Fibroblast of skin of back (primary cell): ENCODE measurements around the gene ASCL3. TPM values are rescaled to one million over a fixed set of nuclear protein-coding genes. Genes with fewer than 3 reads are reported as not detected.
A peak's percentile ranks its signal among the peaks of the same experiment; 100 is the strongest.
"Not testable (repeated sequence)": the region's sequence is repeated elsewhere in the genome, so short reads cannot be mapped to it uniquely, and the experiment has no call there.

Experiments used
- DNase-seq: peaks from one replicate; pipeline ENCODE4 v3.0.0-alpha.2; 2013
- polyA plus RNA-seq, 2 experiments: library from polyadenylated mRNA; unstranded; fragments of 120-200 nt; gene quantifications; one replicate each; pipeline ENCODE4 v1.2.1, GENCODE V29; 2013; ENCODE audit not compliant: insufficient read length in 2 of 2

Gene ASCL3, protein sequence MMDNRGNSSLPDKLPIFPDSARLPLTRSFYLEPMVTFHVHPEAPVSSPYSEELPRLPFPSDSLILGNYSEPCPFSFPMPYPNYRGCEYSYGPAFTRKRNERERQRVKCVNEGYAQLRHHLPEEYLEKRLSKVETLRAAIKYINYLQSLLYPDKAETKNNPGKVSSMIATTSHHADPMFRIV
- not detected for polyA plus RNA-seq (2013, experiment 1 of 2; ENCODE audit: insufficient read length)
- not detected for polyA plus RNA-seq (2013, experiment 2 of 2; ENCODE audit: insufficient read length)

- no peak for DNase-seq
Measured at GRCh38 chr11:8942518-8943066, at the start of gene ASCL3. Gene ASCL3, minus strand, starts transcription at chr11:8943016. Its CDS starts 4,855 bp downstream, at chr11:8938161.

DNA sequence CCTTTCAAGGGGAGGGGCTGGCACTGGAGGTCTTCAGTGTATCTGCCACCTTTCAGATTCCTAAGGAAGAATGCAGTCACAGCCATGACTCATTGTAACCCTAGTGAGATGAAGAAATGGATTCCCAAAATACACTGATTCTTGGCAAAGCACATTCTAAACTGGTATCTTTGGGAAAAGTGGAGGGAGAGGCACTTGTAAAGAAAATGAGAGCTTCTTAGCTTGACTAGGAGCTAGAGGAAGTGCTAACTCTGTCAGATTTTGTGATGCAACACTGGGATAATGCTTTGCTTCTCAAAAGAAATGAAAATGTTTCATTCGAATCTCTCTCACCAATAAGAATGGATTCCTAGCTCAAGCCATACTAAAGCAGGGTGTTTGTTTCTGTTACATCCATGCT lies 46.6 kb upstream of the ASCL3 start:
- DNase-seq, result peak; percentile 65

DNA sequence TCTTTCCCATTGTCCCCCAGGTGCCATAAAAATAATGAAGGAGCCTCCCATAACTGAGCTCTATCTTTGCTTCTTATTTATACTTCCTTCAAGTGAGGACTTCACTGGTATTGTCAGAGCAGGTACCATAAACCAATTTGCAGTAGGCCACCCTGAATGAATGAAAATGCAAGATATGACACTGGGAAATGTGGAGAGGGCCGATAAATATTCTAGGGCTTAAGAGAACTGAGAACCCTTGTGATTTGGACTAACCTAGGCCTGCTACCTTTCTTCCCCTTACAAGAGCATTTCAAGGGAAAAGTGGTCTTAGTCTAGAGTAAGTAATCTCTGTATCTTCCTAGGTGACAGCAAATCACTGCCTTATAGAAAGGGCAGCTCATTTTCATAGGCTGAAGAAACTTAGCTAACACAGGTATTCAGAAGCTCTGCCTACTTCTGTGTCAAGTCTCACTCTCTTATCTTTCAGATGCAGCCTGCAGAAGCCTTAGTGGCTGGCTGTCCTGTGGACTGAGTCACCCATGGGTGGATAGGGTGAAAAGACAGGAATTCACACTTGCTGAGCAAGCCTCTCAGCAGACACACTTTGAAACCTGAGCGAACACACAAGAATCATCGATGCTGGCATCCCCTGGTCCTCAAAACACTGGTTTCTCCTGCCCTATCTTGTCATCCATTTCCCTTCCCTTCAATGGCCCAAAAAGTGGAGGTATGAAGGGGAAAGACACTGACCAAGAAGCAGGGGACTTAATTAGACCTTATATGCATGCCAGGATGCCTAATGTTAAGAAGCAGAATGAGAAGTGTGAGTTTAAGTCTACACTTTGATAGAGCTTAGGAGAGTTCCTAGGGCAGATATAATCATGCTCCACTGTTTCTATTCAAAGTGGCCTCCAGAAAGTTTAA lies 45.8 kb upstream of the ASCL3 start:
- peak; percentile 60 for DNase-seq

DNA sequence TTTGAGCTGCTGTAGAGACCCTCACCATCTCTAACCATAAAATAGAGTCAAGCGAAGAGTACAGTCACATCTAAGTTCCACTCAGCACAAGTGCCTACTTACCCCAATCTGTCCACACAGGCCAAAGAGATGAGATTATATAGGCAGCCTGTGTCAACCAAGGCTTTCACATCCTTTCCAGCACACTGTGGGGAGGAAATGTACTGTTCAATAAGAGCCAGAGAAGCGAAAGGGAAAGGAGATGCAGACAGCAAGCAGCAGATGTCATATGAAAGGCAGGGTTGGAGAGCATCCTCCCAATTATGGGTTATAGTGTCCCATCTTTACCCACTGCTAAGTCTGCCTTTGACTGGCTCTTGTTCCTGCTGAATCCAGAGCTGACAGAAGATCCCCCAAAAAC lies 44.6 kb upstream of the ASCL3 start:
- DNase-seq, result no peak

DNA sequence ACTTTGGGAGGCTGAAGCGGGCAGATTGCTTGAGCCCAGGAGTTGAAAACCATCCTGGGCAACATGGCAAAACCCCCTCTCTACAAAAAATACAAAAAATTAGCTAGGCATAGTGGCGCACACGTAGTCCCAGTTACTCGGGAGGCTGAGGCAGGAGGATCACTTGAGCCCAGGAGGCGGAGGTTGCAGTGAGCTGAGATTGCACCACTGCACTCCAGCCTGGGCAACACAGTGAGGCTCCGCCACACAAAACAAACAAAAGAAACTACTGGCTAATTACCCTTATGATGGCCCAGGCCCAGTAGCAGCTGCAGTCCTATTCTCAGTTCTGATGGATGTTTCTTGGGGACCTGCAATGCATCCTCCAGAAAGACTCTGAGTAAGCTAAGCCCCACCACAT lies 44.0 kb upstream of the ASCL3 start:
- DNase-seq, result not testable (repeated sequence)

GRCh38 chr11:8985462-8985861 lies 42.6 kb upstream of the ASCL3 start:
- DNase-seq, result no peak

- DNase-seq, result no peak
Measured at GRCh38 chr11:8983552-8983951, 40.7 kb upstream of the ASCL3 start.

DNA sequence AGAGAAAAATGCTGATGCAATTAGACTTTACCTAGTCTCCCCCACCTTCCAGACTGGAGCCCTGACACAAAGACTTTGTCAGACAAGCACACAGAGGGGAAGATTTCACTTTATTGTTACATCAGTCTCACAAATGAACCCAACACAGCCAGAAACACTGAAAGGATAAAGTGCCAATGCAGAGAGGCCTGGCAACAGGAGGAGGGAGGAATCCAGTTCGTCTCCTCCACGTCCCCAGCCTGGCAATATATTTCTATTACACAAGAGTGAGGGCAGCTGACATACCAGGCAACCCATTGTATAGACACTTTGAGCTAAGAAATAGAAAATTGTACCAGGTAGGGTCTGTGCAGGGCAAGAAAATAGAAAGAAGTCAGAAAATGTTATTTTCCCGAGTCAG lies 37.7 kb upstream of the ASCL3 start:
- no peak for DNase-seq

- not testable (repeated sequence) for DNase-seq
Measured at GRCh38 chr11:8979365-8979764, 36.5 kb upstream of the ASCL3 start.

DNA sequence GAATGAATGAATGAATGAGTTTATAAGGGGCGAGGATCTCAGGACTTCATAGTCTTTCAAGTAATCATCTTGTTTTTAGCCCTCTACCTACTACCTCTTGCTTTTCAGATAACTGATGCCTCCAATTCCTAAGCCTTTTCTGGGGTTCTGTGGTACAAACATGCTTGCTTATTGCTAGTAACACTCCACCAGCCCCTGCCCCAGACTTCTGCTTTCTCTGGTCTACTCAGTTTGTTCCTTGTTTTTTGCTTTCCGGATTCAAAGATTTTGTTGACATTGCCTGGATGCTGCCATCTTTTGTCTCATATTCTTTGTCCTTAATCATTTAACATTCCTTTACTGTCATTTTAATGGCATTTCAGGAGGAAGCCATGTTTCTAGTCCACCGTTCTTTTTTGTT lies 30.3 kb upstream of the ASCL3 start:
- DNase-seq, result peak; percentile 35

DNA sequence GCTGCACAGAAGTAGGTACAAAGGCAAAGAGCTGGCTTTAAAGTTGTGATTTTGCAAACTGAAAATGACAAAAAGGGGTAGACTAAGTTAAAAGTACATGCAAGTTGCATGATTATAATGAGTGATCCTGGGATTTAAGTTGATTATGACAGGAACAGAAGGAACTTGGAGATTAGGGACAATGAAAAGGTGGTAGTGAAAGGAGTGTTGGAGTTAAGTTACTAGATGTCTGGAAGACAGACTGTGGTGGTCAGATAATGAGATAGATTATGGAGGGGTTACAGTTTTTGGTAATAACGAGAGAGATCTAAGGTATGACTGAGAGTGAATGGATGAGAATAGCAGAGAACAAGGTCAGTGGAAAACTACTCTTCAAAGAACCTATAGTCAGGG lies 29.1 kb upstream of the ASCL3 start:
- no peak for DNase-seq

- DNase-seq, result no peak
Measured at GRCh38 chr11:8971196-8971923, 28.5 kb upstream of the ASCL3 start.

DNA sequence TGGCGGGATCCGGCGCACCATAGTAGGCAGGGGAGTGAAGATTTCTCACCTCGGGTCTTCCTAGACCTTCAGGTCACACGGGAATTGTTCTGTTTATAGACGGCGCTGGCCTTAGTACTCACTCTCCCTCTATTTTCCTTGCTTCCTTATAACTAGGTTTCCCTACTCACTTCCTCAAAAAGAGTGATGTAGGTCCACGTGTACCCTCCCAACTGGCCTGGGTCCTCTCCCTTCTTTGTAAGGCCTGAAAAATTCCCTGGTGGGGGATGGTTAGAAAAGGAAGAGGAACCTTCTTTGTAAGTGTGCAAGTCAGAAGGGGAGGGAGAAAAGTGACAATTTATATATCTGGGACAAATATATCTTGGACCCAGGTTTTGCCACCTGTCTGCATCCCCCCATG lies 24.4 kb upstream of the ASCL3 start:
- no peak for DNase-seq

DNA sequence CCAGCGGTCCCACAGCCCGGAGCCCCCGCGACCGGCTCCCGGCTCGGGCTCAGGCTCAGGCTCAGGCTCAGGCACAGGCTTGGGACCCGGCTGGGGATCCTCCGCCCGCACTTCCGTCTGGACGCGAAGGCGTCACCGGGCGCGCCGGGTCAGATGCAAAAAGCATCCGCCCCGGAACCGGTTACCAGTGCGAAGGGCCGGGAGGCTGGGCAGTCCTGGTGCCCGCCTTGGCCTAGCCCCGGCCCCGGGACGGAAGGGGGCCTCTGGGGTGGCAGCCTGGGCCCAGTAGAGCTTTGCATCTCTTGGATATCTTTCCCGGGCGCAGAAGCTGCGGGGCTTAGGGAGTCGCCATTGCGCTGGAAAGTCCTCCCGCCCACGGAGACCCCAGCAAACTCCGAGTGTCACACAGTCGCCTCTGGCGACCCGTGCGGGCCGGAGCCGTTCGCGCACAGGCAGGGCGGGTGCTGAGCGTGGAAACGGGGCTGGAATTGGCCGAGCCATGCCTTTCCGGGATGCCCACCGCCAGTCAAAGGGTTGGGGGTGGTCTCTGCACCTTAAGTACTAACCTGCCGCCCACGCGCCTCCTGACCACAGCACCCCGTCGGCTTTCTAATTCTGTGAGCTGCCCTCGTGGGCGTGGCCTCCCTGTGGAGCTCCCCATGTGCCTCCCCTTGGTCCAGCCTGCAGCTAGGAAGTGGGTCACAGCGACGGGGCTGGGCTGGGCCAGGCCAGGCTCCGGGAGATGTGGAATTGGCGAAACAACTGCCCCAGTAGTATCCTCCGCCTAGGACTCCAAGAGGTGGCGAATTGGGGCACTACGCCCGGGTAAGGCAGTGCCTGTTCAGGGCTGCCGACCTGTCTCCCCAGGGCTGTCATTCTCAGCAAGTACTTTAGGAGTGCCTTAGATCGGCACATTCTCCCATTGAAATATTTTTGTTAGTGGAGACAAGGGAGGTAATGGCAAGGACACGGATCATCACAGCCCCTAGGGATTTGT lies 21.8 kb upstream of the ASCL3 start, which contains the start of gene TMEM9B:
Gene TMEM9B (minus strand): TSS at position 119 of the 997 bp plus-strand sequence. CDS start 129 bp downstream, outside the sequence.
- DNase-seq, result peak; percentile 89

DNA sequence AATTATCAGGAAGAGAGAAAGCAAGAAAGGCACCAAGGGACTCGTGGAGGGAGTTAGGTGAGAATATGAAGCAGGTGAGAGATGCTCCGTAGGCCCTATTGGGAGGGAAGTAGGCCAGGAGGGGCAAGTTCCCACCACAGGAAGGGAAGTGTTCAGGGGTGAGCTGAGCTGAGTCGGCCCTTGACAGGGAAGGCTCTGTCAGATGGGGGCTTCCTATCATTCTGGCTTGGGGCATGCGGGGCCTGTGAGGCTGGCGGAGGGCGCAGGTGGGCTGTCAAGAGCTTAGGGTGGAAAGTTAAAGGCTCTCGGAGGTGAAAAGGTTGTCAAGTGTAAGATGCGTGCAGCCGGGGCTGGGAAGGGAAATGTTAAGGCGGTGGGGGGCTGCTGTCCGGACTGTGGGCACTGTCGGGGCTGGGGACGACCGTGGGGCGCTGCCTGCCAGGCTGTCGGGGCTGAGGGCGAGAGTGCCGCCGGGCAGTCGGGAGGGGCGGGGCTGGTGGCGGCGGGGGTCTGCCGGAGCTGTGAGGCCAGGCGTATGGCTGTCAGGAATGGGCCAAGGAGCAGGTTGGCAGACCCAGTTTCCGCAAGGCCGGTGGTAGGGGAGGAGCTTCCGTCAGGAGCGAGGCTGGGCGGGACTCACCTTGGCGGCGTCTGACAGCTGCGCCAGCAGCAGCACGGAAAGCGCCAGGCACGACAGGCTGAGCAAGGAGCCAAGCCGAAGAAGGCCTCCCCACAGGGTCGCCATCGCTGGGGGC lies 20.9 kb upstream of the ASCL3 start:
- no peak for DNase-seq

DNA sequence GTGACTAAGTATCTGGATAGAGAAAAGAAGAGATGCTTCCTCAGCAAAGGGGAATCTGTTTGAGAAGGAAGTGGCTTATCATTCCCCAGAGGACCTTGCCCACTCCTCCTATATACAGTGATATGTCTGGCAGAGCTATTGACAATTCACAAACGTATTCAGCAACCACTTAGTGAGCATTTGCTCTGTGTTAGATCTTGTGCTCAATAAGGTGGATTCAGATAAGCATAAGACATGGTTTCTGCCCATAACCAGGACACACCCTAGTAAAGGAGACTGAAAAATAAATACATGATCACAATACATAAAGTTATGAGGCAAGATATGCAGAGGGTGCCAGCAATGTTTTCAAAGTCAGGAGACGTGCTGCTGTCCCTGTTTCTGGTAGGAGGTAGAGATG lies 20.0 kb upstream of the ASCL3 start:
- no peak for DNase-seq

DNA sequence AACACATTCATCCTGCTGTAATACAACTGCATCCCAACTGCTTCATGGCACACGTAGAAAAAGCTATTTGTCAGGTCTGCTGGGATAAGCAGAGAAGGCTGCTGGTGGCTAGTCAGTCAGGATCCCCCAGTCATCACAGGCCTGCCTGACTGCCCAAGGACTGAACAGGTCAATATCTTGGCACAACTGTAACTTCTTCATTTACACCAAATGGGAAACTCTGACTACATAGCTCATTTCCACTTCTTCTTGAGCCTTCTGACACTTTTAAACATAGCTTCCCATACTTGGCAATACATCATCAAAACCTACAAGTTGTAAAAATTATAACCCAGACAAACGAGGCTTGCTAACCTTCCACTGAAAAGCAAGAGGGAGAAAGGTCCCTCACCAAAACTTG lies 18.6 kb upstream of the ASCL3 start:
- no peak for DNase-seq

GRCh38 chr11:8959546-8960166 lies 16.8 kb upstream of the ASCL3 start:
- DNase-seq, result peak; percentile 82

GRCh38 chr11:8956860-8957259 lies 14.0 kb upstream of the ASCL3 start:
- DNase-seq, result no peak

DNA sequence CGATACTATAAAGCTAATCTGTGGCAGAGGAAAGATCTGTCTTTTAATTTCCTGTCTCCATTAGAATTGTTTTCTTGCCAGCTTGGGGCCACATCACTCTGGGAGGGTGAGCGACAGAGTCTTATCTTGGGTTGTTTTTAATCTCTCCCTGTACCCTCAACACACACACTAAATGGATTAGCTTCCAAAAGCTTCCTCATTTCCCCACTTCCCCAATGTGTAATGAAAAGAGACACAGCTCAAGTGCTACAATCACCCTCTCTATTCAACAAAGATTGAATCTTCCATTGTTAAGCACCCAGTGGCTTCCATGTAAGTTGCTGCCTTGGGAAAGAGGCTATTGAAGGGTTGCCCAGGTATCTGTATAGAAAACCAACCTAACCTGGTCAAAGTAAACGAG lies 6.1 kb upstream of the ASCL3 start:
- DNase-seq, result no peak
